HepG2 (cell line): ENCODE measurements around the gene NUP133. TPM values are rescaled to one million over a fixed set of nuclear protein-coding genes. Genes with fewer than 3 reads are reported as not detected.

Source experiments
- ARID5B ChIP-seq: IDR thresholded peaks from 2 replicates; pipeline ENCODE4 v1.4.0; 2020; ENCODE audit warnings: mild to moderate bottlenecking, missing genetic modification reagents
- CBX2 ChIP-seq, 2 experiments: fragments of 200-600 bp in 1 of 2; sonication (generic); formaldehyde crosslinking in 1 of 2; IDR thresholded peaks; 2 replicates each; pipeline versions ENCODE4 v1.7.0 to v1.8.1; 2018 to 2022; ENCODE audit warnings: low read depth in 2 of 2, low read length in 1 of 2, mild to moderate bottlenecking in 1 of 2, missing genetic modification reagents in 1 of 2
- ETV5 ChIP-seq: IDR thresholded peaks from 2 replicates; pipeline ENCODE4 v1.6.1; 2018; ENCODE audit warnings: missing biosample characterization, missing genetic modification reagents, inconsistent platforms, borderline replicate concordance
- KAT8 ChIP-seq: IDR thresholded peaks from 2 replicates; pipeline ENCODE4 v1.6.1; 2016; ENCODE audit warnings: missing genetic modification reagents, missing compliant biosample characterization
- REST ChIP-seq, 2 experiments: IDR thresholded peaks; 2 replicates each; pipeline ENCODE4 v1.6.1; 2011 to 2012; ENCODE audit warnings: low read length in 2 of 2, borderline replicate concordance in 1 of 2, low read depth in 1 of 2, mild to moderate bottlenecking in 1 of 2, moderate library complexity in 1 of 2
- SATB2 ChIP-seq: sonication (generic); formaldehyde crosslinking; IDR thresholded peaks from 2 replicates; pipeline ENCODE4 v1.5.0; 2020; ENCODE audit warnings: missing genetic modification reagents
- SCMH1 ChIP-seq: sonication (generic); formaldehyde crosslinking; IDR thresholded peaks from 2 replicates; pipeline ENCODE4 v1.9.0; 2021; ENCODE audit warnings: missing genetic modification reagents, mild to moderate bottlenecking, borderline replicate concordance
- TBL1XR1 ChIP-seq: fragments of 150-350 bp; IDR thresholded peaks from 2 replicates; pipeline ENCODE4 v1.6.1; 2014; ENCODE audit warnings: borderline replicate concordance, low read length; ENCODE audit not compliant: partially characterized antibody
- U2AF2 ChIP-seq: fragments of 200-400 bp; formaldehyde crosslinking; IDR thresholded peaks from 2 replicates; pipeline ENCODE4 v1.6.1; 2017; ENCODE audit warnings: low read depth, mild to moderate bottlenecking, low read length
- ZFP36L2 ChIP-seq: sonication (generic); formaldehyde crosslinking; IDR thresholded peaks from 2 replicates; pipeline ENCODE4 v1.4.0; 2020; ENCODE audit warnings: missing genetic modification reagents
- ZNF34 ChIP-seq: sonication (generic); formaldehyde crosslinking; IDR thresholded peaks from 2 replicates; pipeline ENCODE4 v1.4.0; 2020; ENCODE audit warnings: mild to moderate bottlenecking, missing genetic modification reagents, borderline replicate concordance
- ZNF501 ChIP-seq: sonication (generic); formaldehyde crosslinking; IDR thresholded peaks from 2 replicates; pipeline ENCODE4 v1.5.1; 2020; ENCODE audit warnings: mild to moderate bottlenecking, moderate library complexity, missing genetic modification reagents
- ZNF543 ChIP-seq: sonication (generic); formaldehyde crosslinking; IDR thresholded peaks from 2 replicates; pipeline ENCODE4 v1.4.0; 2020; ENCODE audit warnings: mild to moderate bottlenecking, missing genetic modification reagents
- ZNF567 ChIP-seq: sonication (generic); formaldehyde crosslinking; IDR thresholded peaks from 2 replicates; pipeline ENCODE4 v1.8.1; 2023; ENCODE audit warnings: mild to moderate bottlenecking, missing genetic modification reagents, borderline replicate concordance
- polyA plus RNA-seq, 8 experiments: library from polyadenylated mRNA; depleted of rRNA in 3 of 8; stranded (reverse) in 7 of 8; unstranded in 1 of 8; fragments of >200 nt; fragmentation: Illumina TruSeq in 4 of 8; extraction: Trizol in 4 of 8; gene quantifications; 2 replicates each; pipeline versions ENCODE4 v1.2.1 to v1.2.3, GENCODE V29; 2011 to 2016; ENCODE audit warnings: low read depth in 4 of 8, missing spikeins in 1 of 8, mixed read lengths in 1 of 8; ENCODE audit not compliant: insufficient read depth in 1 of 8
- total RNA-seq, 5 experiments: library from RNA; depleted of rRNA; stranded (reverse); fragments of >200 nt; fragmentation: Illumina TruSeq; extraction: Trizol; gene quantifications; 2 replicates each; pipeline ENCODE4 v1.2.3, GENCODE V29; 2016; ENCODE audit warnings: low read depth in 1 of 5
- TF ChIP-seq, protein P1 (sequence below): sonication (generic); formaldehyde crosslinking; IDR thresholded peaks from 2 replicates; pipeline ENCODE4 v1.8.1; 2023; ENCODE audit warnings: mild to moderate bottlenecking, missing genetic modification reagents, borderline replicate concordance
- TF ChIP-seq, protein P2 (sequence below): sonication (generic); formaldehyde crosslinking; IDR thresholded peaks from 2 replicates; pipeline ENCODE4 v1.4.0; 2020; ENCODE audit warnings: missing genetic modification reagents, mild to moderate bottlenecking, borderline replicate concordance

The NUP133 gene
- total and polyA plus RNA-seq, 2 of the 13 experiments (the other 11 are each of a cell fraction or from before 2014, with no cell fraction given), result 17.7 to 45.6 TPM

DNA sequence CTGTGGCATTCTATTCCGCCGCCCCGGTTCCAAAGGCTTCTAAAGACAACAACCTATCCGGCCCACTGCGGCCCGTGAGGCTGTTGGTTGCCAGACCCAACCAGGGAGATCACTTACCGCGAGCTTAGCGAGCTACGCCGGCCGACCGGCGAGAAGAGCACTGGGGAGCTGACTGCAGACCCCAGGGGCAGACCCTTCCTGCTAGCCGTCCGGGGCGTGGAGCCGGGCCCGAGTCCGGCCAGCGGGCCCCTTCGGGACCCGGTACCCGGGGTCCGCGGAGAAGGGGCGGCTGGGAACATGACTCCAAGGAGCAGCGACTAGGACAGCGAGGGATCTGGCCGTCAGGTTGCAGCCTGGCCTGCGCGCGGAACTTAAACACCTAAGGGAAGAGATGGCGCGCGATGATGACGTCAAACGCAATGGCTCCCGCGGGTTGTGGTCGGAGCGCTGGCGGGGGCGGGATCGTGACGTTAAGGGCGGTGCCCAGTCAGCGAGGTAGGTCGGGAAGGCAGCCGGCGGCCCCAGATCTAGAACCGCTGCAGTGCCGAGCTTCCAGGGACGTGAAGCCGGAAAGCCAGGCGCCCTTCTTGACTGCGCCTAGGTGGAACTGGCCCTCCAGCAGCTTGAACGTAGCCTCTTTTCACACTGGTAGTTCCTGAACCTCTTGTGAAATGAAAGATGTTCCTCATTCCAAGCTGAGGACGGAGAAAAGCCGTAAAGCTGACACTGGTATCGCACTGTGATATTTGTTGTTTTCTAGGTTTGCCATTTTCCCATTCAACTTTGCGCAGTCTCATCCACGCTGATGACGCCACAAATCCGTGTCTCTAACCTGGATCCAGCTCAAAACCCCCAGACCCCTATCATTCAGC is at the start of gene NUP133 (continued):
- no peak for TF ChIP-seq ZNF34
- no peak for TF ChIP-seq SATB2 (CRISPR knock-in tag)
- no peak for TF ChIP-seq ZFP36L2 (CRISPR knock-in tag)
- no peak for TF ChIP-seq CBX2 (IDR thresholded peaks at IDR 0.05; ENCODE audit: low read depth, low read length)
- no peak for TF ChIP-seq CBX2 (CRISPR knock-in tag; IDR thresholded peaks at IDR 0.05; ENCODE audit: low read depth)
- TF ChIP-seq ETV5 (CRISPR knock-in tag), result peak; percentile 19; the same call in 1 of the 2 replicates
- no peak for TF ChIP-seq SCMH1 (CRISPR knock-in tag)
- no peak for TF ChIP-seq U2AF2
- TF ChIP-seq, protein P1, sequence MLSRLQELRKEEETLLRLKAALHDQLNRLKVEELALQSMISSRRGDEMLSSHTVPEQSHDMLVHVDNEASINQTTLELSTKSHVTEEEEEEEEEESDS (CRISPR knock-in tag), result no peak
- TF ChIP-seq ARID5B (CRISPR knock-in tag), result peak; percentile 64; the same call in 1 of the 2 replicates
- TF ChIP-seq, protein P2, sequence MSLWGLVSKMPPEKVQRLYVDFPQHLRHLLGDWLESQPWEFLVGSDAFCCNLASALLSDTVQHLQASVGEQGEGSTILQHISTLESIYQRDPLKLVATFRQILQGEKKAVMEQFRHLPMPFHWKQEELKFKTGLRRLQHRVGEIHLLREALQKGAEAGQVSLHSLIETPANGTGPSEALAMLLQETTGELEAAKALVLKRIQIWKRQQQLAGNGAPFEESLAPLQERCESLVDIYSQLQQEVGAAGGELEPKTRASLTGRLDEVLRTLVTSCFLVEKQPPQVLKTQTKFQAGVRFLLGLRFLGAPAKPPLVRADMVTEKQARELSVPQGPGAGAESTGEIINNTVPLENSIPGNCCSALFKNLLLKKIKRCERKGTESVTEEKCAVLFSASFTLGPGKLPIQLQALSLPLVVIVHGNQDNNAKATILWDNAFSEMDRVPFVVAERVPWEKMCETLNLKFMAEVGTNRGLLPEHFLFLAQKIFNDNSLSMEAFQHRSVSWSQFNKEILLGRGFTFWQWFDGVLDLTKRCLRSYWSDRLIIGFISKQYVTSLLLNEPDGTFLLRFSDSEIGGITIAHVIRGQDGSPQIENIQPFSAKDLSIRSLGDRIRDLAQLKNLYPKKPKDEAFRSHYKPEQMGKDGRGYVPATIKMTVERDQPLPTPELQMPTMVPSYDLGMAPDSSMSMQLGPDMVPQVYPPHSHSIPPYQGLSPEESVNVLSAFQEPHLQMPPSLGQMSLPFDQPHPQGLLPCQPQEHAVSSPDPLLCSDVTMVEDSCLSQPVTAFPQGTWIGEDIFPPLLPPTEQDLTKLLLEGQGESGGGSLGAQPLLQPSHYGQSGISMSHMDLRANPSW (CRISPR knock-in tag), result peak; percentile 63; the same call in 1 of the 2 replicates
- TF ChIP-seq TBL1XR1, result no peak
- TF ChIP-seq REST (IDR thresholded peaks at IDR 0.05; ENCODE audit: borderline replicate concordance in 1 of 2, low read depth in 1 of 2, low read length in 2 of 2), result peak in 1 of 2 experiments; percentile 61; a peak in 1 of 4 replicates
- TF ChIP-seq ZNF543 (CRISPR knock-in tag), result no peak
- TF ChIP-seq ZNF567 (CRISPR knock-in tag), result 0 out of 2 replicates have a peak, but pooled peaks have one; percentile 79
- peak; percentile 98 for TF ChIP-seq KAT8 (CRISPR knock-in tag)
- TF ChIP-seq ZNF501 (CRISPR knock-in tag), result peak; percentile 95
